GM23338 (cell line): ENCODE measurements around the gene EFHD2.

Experiments used
- CREB1 ChIP-seq: fragments of 250-450 bp; sonication (Bioruptor Pico); IDR thresholded peaks from 2 replicates; pipeline ENCODE4 v1.5.0; 2020; ENCODE audit warnings: low read depth, mild to moderate bottlenecking, moderate library complexity
- EZH2 ChIP-seq: fragments of 200-600 bp; sonication (generic); IDR thresholded peaks from one replicate; pipeline ENCODE4 v1.8.0; 2017; ENCODE audit warnings: antibody characterized with exemption, mild to moderate bottlenecking, low read depth; ENCODE audit not compliant: unreplicated experiment
- EZH2phosphoT487 ChIP-seq: fragments of 200-600 bp; sonication (generic); IDR thresholded peaks from one replicate; pipeline ENCODE4 v1.8.1; 2018; ENCODE audit warnings: antibody characterized with exemption; ENCODE audit not compliant: unreplicated experiment
- POLR2AphosphoS5 ChIP-seq: IDR thresholded peaks from 2 replicates; pipeline ENCODE4 v1.6.1; 2016; ENCODE audit warnings: antibody characterized with exemption, low read depth
- ZNF114 ChIP-seq: fragments of 250-450 bp; sonication (Bioruptor Pico); IDR thresholded peaks from 2 replicates; pipeline ENCODE4 v1.5.0; 2020; ENCODE audit warnings: mild to moderate bottlenecking, moderate library complexity
- ZNF331 ChIP-seq: fragments of 250-450 bp; sonication (Bioruptor Pico); IDR thresholded peaks from 2 replicates; pipeline ENCODE4 v1.5.0; 2020; ENCODE audit warnings: low read depth, mild to moderate bottlenecking, moderate library complexity
- TF ChIP-seq, protein P1 (sequence below), 2 experiments: fragments of 200-600 bp in 1 of 2; sonication (generic) in 1 of 2; conservative IDR thresholded peaks; 2 replicates each; pipeline versions ENCODE4 v1.5.1 to v1.6.1; 2016 to 2017; ENCODE audit warnings: antibody characterized with exemption in 2 of 2, low read depth in 2 of 2, mild to moderate bottlenecking in 2 of 2, moderate library complexity in 1 of 2
- TF ChIP-seq, protein P2 (sequence below): fragments of 250-450 bp; sonication (Bioruptor Pico); IDR thresholded peaks from 2 replicates; pipeline ENCODE4 v1.5.0; 2020; ENCODE audit warnings: mild to moderate bottlenecking, moderate library complexity
- TF ChIP-seq, protein P3 (sequence below): IDR thresholded peaks from one replicate; pipeline ENCODE4 v1.6.1; 2018; ENCODE audit warnings: antibody characterized with exemption; ENCODE audit not compliant: unreplicated experiment
- TF ChIP-seq, protein P4 (sequence below): IDR thresholded peaks from 2 replicates; pipeline ENCODE4 v1.6.1; 2016; ENCODE audit warnings: antibody characterized with exemption

DNA sequence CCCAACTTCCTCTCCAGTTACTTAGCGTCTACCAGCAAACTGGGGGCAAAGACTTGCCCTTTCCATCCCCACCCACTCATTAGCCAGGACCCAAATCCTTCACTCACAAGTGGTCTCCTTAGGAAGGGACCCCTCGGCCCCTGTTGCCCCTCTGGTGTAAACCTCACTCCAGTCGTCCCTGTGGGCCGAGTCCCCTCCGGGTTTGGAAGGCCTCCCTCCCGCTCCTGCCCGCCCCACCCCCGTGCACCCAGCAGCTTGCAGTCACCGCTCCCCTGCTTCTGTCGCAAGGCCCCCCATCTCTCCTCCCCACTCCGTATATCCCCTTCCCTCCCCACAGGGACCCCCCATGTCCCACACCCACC lies 1.2 kb downstream of the EFHD2 start:
- TF ChIP-seq, protein P1, sequence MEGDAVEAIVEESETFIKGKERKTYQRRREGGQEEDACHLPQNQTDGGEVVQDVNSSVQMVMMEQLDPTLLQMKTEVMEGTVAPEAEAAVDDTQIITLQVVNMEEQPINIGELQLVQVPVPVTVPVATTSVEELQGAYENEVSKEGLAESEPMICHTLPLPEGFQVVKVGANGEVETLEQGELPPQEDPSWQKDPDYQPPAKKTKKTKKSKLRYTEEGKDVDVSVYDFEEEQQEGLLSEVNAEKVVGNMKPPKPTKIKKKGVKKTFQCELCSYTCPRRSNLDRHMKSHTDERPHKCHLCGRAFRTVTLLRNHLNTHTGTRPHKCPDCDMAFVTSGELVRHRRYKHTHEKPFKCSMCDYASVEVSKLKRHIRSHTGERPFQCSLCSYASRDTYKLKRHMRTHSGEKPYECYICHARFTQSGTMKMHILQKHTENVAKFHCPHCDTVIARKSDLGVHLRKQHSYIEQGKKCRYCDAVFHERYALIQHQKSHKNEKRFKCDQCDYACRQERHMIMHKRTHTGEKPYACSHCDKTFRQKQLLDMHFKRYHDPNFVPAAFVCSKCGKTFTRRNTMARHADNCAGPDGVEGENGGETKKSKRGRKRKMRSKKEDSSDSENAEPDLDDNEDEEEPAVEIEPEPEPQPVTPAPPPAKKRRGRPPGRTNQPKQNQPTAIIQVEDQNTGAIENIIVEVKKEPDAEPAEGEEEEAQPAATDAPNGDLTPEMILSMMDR (conservative IDR thresholded peaks at IDR 0.05; ENCODE audit: low read depth in 2 of 2) = no peak
- TF ChIP-seq, protein P2, sequence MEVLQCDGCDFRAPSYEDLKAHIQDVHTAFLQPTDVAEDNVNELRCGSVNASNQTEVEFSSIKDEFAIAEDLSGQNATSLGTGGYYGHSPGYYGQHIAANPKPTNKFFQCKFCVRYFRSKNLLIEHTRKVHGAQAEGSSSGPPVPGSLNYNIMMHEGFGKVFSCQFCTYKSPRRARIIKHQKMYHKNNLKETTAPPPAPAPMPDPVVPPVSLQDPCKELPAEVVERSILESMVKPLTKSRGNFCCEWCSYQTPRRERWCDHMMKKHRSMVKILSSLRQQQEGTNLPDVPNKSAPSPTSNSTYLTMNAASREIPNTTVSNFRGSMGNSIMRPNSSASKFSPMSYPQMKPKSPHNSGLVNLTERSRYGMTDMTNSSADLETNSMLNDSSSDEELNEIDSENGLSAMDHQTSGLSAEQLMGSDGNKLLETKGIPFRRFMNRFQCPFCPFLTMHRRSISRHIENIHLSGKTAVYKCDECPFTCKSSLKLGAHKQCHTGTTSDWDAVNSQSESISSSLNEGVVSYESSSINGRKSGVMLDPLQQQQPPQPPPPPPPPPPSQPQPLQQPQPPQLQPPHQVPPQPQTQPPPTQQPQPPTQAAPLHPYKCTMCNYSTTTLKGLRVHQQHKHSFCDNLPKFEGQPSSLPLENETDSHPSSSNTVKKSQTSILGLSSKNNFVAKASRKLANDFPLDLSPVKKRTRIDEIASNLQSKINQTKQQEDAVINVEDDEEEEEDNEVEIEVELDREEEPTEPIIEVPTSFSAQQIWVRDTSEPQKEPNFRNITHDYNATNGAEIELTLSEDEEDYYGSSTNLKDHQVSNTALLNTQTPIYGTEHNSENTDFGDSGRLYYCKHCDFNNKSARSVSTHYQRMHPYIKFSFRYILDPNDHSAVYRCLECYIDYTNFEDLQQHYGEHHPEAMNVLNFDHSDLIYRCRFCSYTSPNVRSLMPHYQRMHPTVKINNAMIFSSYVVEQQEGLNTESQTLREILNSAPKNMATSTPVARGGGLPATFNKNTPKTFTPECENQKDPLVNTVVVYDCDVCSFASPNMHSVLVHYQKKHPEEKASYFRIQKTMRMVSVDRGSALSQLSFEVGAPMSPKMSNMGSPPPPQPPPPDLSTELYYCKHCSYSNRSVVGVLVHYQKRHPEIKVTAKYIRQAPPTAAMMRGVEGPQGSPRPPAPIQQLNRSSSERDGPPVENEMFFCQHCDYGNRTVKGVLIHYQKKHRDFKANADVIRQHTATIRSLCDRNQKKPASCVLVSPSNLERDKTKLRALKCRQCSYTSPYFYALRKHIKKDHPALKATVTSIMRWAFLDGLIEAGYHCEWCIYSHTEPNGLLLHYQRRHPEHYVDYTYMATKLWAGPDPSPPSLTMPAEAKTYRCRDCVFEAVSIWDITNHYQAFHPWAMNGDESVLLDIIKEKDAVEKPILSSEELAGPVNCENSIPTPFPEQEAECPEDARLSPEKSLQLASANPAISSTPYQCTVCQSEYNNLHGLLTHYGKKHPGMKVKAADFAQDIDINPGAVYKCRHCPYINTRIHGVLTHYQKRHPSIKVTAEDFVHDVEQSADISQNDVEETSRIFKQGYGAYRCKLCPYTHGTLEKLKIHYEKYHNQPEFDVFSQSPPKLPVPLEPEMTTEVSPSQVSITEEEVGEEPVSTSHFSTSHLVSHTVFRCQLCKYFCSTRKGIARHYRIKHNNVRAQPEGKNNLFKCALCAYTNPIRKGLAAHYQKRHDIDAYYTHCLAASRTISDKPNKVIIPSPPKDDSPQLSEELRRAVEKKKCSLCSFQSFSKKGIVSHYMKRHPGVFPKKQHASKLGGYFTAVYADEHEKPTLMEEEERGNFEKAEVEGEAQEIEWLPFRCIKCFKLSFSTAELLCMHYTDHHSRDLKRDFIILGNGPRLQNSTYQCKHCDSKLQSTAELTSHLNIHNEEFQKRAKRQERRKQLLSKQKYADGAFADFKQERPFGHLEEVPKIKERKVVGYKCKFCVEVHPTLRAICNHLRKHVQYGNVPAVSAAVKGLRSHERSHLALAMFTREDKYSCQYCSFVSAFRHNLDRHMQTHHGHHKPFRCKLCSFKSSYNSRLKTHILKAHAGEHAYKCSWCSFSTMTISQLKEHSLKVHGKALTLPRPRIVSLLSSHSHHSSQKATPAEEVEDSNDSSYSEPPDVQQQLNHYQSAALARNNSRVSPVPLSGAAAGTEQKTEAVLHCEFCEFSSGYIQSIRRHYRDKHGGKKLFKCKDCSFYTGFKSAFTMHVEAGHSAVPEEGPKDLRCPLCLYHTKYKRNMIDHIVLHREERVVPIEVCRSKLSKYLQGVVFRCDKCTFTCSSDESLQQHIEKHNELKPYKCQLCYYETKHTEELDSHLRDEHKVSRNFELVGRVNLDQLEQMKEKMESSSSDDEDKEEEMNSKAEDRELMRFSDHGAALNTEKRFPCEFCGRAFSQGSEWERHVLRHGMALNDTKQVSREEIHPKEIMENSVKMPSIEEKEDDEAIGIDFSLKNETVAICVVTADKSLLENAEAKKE = no peak
- TF ChIP-seq CREB1 (CRISPR knock-in tag) (no peak), ZNF331 (CRISPR knock-in tag) (no peak), EZH2 (no peak), ZNF114 (no peak), POLR2AphosphoS5 (no peak), EZH2phosphoT487 (no peak)
- TF ChIP-seq, protein P3, sequence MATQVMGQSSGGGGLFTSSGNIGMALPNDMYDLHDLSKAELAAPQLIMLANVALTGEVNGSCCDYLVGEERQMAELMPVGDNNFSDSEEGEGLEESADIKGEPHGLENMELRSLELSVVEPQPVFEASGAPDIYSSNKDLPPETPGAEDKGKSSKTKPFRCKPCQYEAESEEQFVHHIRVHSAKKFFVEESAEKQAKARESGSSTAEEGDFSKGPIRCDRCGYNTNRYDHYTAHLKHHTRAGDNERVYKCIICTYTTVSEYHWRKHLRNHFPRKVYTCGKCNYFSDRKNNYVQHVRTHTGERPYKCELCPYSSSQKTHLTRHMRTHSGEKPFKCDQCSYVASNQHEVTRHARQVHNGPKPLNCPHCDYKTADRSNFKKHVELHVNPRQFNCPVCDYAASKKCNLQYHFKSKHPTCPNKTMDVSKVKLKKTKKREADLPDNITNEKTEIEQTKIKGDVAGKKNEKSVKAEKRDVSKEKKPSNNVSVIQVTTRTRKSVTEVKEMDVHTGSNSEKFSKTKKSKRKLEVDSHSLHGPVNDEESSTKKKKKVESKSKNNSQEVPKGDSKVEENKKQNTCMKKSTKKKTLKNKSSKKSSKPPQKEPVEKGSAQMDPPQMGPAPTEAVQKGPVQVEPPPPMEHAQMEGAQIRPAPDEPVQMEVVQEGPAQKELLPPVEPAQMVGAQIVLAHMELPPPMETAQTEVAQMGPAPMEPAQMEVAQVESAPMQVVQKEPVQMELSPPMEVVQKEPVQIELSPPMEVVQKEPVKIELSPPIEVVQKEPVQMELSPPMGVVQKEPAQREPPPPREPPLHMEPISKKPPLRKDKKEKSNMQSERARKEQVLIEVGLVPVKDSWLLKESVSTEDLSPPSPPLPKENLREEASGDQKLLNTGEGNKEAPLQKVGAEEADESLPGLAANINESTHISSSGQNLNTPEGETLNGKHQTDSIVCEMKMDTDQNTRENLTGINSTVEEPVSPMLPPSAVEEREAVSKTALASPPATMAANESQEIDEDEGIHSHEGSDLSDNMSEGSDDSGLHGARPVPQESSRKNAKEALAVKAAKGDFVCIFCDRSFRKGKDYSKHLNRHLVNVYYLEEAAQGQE = no peak
- TF ChIP-seq, protein P4, sequence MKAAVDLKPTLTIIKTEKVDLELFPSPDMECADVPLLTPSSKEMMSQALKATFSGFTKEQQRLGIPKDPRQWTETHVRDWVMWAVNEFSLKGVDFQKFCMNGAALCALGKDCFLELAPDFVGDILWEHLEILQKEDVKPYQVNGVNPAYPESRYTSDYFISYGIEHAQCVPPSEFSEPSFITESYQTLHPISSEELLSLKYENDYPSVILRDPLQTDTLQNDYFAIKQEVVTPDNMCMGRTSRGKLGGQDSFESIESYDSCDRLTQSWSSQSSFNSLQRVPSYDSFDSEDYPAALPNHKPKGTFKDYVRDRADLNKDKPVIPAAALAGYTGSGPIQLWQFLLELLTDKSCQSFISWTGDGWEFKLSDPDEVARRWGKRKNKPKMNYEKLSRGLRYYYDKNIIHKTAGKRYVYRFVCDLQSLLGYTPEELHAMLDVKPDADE = no peak
